GM12874 (cell line): ENCODE data around the gene PRKG1.

Experiments used
- TF ChIP-seq, protein P1 (sequence below): IDR thresholded peaks from 2 replicates; pipeline ENCODE4 v1.5.1; 2011; ENCODE audit warnings: low read depth, mild to moderate bottlenecking, control low read depth, low read length, moderate library complexity; ENCODE audit not compliant: insufficient read depth

PRKG1 gene

DNA sequence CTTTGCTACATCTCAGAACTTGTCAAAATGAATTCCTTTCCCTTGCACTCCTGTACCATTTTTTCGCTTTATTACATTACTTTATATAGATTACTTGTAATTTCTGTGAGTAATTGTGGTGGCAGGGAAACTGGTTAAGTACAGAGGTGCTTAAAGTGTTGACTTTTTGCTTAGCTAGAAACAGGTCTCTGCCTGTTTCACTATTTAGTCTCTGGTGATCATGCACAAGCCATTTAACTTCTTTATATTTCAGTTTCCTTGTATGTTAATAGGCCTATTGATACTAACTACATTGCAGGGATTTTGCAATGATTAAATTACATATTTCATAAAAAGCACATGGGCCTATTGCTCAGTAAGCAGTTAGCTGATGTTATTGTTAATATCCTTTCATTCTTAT is 233.8 kb downstream of the PRKG1 start:
- TF ChIP-seq, protein P1, sequence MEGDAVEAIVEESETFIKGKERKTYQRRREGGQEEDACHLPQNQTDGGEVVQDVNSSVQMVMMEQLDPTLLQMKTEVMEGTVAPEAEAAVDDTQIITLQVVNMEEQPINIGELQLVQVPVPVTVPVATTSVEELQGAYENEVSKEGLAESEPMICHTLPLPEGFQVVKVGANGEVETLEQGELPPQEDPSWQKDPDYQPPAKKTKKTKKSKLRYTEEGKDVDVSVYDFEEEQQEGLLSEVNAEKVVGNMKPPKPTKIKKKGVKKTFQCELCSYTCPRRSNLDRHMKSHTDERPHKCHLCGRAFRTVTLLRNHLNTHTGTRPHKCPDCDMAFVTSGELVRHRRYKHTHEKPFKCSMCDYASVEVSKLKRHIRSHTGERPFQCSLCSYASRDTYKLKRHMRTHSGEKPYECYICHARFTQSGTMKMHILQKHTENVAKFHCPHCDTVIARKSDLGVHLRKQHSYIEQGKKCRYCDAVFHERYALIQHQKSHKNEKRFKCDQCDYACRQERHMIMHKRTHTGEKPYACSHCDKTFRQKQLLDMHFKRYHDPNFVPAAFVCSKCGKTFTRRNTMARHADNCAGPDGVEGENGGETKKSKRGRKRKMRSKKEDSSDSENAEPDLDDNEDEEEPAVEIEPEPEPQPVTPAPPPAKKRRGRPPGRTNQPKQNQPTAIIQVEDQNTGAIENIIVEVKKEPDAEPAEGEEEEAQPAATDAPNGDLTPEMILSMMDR: no peak

DNA sequence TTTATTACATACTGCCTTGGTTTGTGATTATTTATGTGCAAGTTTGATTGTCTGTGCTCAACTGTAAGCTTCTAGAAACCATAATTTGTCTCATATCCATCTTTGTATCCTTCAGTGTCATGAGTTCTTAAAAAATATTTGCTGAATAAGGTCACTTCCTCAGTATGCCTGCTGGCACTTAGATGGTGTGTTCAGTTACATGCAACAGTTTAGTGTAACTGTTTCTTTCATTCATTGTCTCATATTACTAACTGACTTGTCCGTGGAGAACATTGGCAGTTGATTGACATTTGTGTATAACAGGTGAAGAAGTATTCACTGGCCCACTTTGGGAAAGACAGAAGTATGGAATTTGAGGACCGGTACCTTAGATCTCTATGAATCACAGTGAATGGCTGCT is 236.9 kb downstream of the PRKG1 start:
- TF ChIP-seq, protein P1: no peak

DNA sequence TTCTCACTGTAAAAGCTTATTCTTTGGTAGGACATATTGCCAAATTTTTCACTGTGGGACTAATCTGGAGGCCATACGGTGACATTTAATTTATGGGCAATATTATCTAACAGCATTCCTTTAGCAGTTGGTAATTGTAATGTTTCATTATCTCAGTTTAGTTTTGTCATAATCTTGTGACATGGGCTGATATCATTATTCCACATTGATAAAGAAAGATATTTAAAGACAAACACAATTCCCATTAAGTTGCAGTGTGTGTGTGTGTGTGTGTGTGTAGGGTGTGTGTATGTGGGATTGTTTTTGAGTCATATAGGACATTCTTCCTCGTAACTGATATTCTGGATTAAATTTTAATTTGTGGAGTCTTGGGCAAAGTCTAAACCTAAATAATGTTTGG is 238.5 kb downstream of the PRKG1 start:
- TF ChIP-seq, protein P1: no peak

DNA sequence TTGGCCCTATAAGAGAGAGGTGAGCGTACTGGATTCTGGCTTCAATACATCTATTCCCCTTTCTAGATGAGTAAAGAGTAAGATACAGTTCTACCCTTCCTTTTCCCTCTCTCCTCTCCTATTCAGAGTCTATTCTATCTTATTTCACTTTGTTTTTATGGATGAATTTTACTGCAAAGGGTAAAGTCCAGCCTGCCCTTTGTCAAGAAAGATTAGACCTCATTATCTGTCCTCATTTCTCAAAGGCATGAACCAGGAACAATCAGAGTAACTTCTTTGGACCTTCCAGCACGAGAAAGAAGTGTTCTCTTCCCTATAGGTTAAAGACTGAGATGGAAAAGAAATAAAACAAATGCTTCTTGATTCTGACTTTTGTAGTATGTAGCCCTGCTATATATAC is 239.0 kb downstream of the PRKG1 start:
- TF ChIP-seq, protein P1: no peak

DNA sequence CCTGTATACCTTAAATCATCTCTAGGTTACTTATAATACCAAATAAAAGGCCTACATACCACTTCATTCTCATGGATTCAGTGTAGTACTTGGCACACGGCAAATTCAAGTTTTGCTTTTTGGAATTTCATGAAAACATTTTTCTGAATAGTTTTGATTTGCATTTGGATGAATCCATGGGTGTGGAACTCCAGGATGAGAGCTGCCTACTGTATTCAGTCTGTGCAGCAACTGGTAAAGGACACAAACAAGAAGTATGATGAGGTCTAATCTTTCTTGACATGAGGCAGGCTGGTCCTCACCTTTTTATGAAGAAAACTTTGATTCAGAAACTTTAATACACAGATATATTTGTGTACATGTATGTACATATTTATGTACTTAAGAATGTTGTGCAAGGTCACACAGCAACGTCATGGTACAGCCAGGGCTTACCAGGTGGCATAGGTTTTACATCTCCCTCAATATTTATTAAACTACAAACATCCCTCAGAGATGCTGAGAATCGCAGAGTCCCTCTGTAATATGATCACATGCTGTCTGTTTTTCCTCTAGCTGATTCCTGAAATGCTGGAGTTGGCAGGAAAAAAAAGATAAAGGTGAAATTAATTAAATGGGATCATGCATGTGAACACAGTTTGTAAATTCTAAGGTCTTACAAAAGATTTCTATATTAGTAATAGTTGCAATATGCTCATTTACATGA is 239.6 kb downstream of the PRKG1 start:
- TF ChIP-seq, protein P1: no peak

DNA sequence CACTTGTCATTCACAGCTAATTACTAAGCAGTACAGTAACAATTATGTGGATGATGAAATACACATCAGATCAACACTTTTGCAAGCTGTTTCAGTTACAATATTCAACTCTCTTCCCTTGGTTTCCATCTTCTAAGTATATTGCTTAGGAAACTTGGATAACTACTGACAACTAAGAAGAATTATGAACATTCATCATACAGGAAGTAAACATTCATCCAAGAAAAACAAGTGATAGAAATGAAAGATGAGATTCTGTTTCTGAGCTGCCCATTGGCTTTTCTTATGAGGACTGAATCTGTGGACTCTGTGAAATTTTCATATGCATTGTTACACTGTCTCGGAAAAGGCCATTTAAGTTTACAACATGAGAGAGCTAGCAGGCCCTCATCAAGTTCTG is 240.2 kb downstream of the PRKG1 start:
- TF ChIP-seq, protein P1: no peak

DNA sequence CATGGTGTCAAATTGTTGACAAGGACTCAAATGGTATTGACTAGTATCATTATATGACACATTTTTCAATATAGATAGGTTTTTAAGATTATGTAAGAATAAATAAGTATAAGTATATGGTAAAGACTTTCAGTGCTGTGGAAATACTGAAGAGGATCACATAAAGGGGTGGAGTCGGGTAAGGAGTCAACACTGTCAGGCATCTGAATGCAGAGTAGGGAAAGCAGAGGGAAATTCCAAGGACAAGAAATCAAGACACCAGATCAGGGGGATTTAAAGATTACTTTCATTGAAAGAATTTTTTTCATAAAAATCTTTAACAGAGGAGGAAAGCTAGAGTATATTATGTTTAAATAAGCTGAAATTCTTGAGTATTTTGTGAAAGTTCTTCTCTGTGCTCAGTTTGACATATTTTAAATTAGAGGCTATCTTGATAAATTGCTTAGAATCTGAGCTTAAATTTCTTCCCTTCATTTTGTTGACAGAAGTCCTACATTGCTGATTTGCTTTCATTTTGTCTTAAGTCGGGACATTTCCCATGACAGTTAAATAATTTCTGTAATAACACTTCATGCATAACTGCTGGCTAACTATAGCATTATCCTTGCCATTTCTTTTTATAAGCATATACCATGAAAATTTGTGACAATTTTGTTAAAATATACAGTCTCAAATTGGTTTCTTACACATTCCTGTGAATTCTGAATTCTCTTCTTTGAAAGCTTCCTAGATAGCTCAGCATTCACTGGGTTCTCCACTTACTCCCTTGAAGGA is 244.3 kb downstream of the PRKG1 start:
- TF ChIP-seq, protein P1: no peak
